Endothelial cell (in vitro differentiated cells): ENCODE measurements around the gene PPP1R3G. TPM values are rescaled to one million over a fixed set of nuclear protein-coding genes. Genes with fewer than 3 reads are reported as not detected.

Experiments
- DNase-seq: peaks from one replicate; pipeline ENCODE4 v3.0.0; 2021; ENCODE audit warnings: low spot score
- H3K27ac Mint-ChIP-seq: one replicate; pipeline ENCODE4 v1.8.0; 2021; ENCODE audit warnings: mixed read lengths, inconsistent platforms; ENCODE audit not compliant: unreplicated experiment
- H3K27me3 Mint-ChIP-seq: one replicate; pipeline ENCODE4 v1.8.0; 2021; ENCODE audit warnings: mild to moderate bottlenecking, moderate library complexity, mixed read lengths, inconsistent platforms; ENCODE audit not compliant: unreplicated experiment
- H3K36me3 Mint-ChIP-seq: one replicate; pipeline ENCODE4 v1.8.0; 2021; ENCODE audit warnings: mild to moderate bottlenecking, low read depth, mixed read lengths, inconsistent platforms; ENCODE audit not compliant: unreplicated experiment
- H3K4me1 Mint-ChIP-seq: one replicate; pipeline ENCODE4 v1.8.0; 2021; ENCODE audit warnings: mild to moderate bottlenecking, mixed read lengths, inconsistent platforms; ENCODE audit not compliant: unreplicated experiment
- H3K4me3 Mint-ChIP-seq: one replicate; pipeline ENCODE4 v1.8.0; 2021; ENCODE audit warnings: mild to moderate bottlenecking, mixed read lengths, inconsistent platforms; ENCODE audit not compliant: unreplicated experiment
- H3K9me3 Mint-ChIP-seq: one replicate; pipeline ENCODE4 v1.8.0; 2021; ENCODE audit warnings: mixed read lengths, inconsistent platforms; ENCODE audit not compliant: unreplicated experiment
- total RNA-seq: library from RNA; stranded (reverse); fragmentation: NEBNext Ultra II Directional; extraction: Animal tissue kit (Norgen Biotek cat#: 25700); gene quantifications from one replicate; pipeline ENCODE4 v1.2.1, GENCODE V29; 2021; ENCODE audit not compliant: unreplicated experiment
- TF ChIP-seq, protein P1 (sequence below): fragments of 200-600 bp; sonication (generic); IDR thresholded peaks from one replicate; pipeline ENCODE4 v1.5.0; 2021; ENCODE audit warnings: antibody characterized with exemption; ENCODE audit not compliant: unreplicated experiment

The PPP1R3G gene
- total RNA-seq, 1 donor from 2014 or later = 0.05 TPM

DNA sequence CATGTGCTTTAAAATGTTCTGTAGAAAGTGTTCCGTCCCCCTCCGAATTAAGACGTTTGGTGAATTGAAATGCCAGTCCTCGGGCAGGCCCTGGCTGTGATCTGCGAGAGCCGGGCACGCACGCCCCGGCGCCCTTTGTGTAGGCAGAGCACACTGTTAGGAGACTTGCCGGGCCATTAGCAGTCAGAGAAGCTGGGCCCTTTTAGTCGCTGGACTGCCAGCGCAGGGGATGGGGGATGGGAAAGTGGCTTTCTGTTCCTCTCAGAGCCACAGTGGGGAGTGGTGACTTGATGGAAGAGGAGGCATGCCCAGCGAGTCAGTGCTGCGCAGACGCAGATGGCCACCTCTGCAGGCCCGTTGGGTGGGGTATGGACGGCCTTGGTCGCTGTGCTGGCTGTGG is 2.2 kb downstream of the PPP1R3G start:
- Mint-ChIP-seq H3K4me1 (peaks cover 30% of the 10 kb centered on the region), H3K27ac (no peak overlapping the region), H3K27me3 (peaks cover 20% of the 10 kb centered on the region), H3K4me3 (no peak overlapping the region), H3K9me3 (no peaks in the 10 kb centered on the region), H3K36me3 (no peaks in the 10 kb centered on the region)
- TF ChIP-seq, protein P1, sequence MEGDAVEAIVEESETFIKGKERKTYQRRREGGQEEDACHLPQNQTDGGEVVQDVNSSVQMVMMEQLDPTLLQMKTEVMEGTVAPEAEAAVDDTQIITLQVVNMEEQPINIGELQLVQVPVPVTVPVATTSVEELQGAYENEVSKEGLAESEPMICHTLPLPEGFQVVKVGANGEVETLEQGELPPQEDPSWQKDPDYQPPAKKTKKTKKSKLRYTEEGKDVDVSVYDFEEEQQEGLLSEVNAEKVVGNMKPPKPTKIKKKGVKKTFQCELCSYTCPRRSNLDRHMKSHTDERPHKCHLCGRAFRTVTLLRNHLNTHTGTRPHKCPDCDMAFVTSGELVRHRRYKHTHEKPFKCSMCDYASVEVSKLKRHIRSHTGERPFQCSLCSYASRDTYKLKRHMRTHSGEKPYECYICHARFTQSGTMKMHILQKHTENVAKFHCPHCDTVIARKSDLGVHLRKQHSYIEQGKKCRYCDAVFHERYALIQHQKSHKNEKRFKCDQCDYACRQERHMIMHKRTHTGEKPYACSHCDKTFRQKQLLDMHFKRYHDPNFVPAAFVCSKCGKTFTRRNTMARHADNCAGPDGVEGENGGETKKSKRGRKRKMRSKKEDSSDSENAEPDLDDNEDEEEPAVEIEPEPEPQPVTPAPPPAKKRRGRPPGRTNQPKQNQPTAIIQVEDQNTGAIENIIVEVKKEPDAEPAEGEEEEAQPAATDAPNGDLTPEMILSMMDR = no peak
- no peak for DNase-seq

DNA sequence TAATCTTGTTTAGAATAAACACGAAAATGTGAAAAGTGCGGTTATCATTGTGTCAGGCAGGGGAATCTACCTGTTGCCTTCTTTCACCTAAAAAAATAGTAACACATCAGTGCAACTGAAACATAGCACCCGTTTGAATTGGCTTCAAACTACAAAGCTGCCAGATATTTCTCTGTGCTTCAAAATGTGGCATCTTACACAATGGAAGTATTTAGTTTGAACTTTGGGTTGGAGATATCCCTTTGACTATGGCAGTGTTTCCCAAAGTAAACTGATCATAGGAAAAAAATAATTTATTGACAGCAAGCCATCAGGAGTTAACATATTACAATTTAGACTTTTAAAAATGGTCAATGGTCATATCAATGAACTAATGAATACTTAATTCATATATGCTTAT is 3.6 kb downstream of the PPP1R3G start:
- no peak for DNase-seq
- H3K27ac Mint-ChIP-seq = no peak overlapping the region
- no peaks in the 10 kb centered on the region for H3K9me3 Mint-ChIP-seq
- peaks cover 26% of the 10 kb centered on the region for H3K4me1 Mint-ChIP-seq
- H3K27me3 Mint-ChIP-seq = peaks cover 16% of the 10 kb centered on the region
- TF ChIP-seq, protein P1 = no peak
- no peaks in the 10 kb centered on the region for H3K36me3 Mint-ChIP-seq
- no peak overlapping the region for H3K4me3 Mint-ChIP-seq

DNA sequence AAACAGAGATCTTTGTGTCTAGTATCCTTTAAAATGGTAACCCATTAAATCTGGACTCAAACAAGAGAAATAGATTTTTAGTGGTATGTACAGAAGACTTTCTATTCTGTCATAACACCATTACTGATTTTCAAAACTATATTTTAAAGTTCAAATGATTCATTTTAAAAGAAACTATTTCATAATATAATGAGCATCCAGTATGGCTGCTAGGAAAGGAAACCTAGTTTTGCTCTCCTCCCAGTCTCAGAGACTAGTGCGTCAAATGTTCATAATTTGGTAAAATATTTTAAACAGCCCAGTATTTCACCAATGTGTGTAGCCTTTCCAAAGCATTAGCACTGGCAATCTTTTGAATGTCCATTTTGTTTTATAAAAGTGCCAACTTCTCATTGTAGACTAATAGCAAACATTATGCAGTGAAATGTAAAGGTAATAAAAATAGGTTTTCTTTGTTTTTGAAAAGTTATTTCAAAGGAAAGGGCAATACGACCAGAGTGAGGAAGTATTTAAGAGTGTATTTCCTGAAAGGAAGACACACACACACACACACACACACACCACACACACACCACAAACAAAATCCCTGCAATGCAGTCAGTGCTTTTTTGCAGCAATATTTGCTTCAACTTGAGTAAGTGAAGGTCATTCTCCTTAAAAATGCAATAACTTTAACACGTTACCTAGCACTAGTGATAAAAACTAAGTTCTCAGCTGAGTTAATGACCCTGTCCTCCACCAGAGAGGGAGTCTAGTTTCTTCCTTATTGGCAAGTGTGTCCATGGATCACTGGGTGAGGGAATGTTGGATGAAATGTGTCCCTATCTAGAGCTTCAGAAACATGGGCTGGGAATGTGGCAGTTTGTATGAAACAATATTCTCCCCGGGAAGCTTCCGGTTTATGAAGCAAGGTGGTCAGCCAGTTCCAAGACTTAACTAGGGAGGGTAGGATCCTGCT is 4.6 kb downstream of the PPP1R3G start:
- H3K4me3 Mint-ChIP-seq = peak overlapping the region; percentile 28
- TF ChIP-seq, protein P1 = no peak
- H3K27me3 Mint-ChIP-seq = peaks cover 11% of the 10 kb centered on the region
- no peak for DNase-seq
- H3K4me1 Mint-ChIP-seq = peaks cover 26% of the 10 kb centered on the region
- H3K9me3 Mint-ChIP-seq = no peaks in the 10 kb centered on the region
- no peaks in the 10 kb centered on the region for H3K36me3 Mint-ChIP-seq
- no peak overlapping the region for H3K27ac Mint-ChIP-seq

DNA sequence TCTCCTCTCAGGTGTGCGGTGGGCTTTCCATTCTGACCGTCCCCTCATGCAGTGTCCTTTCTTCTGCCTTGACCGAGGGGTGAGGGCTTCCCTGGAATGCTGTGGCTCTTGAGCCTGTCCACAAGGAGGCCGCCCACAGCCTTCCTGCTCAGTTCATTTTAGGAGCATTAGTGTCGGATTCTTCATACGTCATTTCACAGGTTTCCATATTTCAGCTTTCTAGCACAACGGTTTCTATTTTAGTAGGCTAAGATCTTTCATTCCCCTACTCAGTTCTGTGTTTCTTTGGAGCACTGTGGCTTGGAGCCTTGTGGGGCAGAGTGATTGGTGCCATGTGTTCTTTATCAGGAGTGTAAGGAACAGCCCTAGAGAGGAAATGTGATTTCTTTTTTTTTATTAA is 5.5 kb downstream of the PPP1R3G start:
- H3K27me3 Mint-ChIP-seq = peaks cover 10% of the 10 kb centered on the region

More for the DNA sequence above, 5.5 kb downstream of the PPP1R3G start:
- Mint-ChIP-seq H3K36me3 (no peaks in the 10 kb centered on the region), H3K4me1 (peaks cover 26% of the 10 kb centered on the region), H3K4me3 (no peak overlapping the region), H3K9me3 (no peaks in the 10 kb centered on the region), H3K27ac (no peak overlapping the region)
- no peak for DNase-seq
- TF ChIP-seq, protein P1 = no peak
